ENCODE results near the gene LPAR2.

DNA sequence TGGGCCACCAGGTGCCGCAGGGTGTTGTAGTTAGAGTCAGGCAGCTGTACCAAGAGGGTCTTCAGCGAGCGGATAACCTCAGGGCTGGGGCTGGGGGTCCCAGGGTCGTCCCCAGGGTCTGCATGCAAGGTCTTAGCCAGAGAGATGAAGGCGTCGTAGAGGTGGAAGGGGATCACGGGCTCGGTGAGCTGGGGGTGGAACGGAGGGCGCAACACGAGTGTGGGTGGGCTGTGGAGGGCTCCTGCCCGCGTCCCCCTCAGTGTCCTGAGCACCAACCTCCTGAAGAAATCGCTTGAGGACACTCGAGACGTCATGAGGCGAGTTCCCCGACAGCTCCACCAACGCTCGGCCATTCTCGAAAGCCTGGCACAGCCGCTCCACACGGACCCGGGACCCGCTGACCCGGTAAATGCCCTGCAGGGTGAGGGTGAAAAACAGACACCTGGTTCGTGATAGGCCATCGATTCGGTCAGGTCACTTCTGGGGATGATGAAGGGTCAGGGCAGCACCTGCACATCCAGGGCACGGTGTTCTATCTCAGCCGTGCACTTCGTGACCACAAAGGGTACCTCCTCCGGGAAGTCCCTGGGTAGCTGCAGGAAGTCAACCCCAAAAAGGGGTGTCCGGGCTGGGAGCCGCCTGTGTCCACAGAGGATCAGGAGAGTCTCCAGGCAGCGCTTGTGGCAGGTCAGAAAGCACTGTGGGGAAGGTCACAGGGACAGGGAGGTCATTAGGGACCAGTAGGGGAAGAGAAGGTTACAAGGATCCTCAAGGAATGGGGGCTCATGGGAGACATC is 6.7 kb upstream of the LPAR2 start:
- TF ChIP-seq, protein P1, sequence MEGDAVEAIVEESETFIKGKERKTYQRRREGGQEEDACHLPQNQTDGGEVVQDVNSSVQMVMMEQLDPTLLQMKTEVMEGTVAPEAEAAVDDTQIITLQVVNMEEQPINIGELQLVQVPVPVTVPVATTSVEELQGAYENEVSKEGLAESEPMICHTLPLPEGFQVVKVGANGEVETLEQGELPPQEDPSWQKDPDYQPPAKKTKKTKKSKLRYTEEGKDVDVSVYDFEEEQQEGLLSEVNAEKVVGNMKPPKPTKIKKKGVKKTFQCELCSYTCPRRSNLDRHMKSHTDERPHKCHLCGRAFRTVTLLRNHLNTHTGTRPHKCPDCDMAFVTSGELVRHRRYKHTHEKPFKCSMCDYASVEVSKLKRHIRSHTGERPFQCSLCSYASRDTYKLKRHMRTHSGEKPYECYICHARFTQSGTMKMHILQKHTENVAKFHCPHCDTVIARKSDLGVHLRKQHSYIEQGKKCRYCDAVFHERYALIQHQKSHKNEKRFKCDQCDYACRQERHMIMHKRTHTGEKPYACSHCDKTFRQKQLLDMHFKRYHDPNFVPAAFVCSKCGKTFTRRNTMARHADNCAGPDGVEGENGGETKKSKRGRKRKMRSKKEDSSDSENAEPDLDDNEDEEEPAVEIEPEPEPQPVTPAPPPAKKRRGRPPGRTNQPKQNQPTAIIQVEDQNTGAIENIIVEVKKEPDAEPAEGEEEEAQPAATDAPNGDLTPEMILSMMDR (conservative IDR thresholded peaks at IDR 0.05; ENCODE audit: low read length) = no peak
- no peak for TF ChIP-seq EZH2phosphoT487 (IDR thresholded peaks at IDR 0.05; ENCODE audit: borderline replicate concordance)
